ENCODE results near the gene MCU. TPM values are rescaled to one million over a fixed set of nuclear protein-coding genes. Genes with fewer than 3 reads are reported as not detected.

The MCU gene
- total RNA-seq, 4 donors from 2014 or later: 11.4 to 33.3 (median 24.9) TPM

DNA sequence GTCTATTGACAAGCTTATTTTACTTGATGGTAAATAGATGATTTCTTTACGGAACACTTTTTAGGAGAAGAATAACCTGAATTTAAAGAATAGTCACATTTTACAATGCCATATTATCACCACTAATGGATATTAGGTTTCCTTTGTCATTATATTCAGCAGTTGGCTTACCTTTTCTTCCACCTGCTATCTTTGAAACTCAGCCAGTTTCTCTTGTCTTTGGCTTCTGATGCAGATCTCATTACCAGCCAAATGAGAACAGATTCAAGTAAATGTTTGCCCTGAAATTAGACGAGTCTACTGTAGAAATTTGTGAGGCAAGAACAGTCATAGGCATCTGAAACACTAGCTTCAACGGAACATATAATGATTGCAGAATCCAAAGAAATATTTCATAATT lies 116.1 kb downstream of the MCU start:
- WGBS, 2 donors: 95 to 97% methylated on average over 3 of the region's 3 CpGs
- intact Hi-C loops (cut with DNase I): no loop called here
- Histone ChIP-seq H3K27ac (no peak overlapping the region), H3K4me1 (no peaks in the 10 kb centered on the region), H3K4me3 (replicated peaks in 1 of 3) (no peak overlapping the region), H3K9me3 (no peaks in the 10 kb centered on the region), H3K27me3 (no peaks in the 10 kb centered on the region), H3K36me3 (no peaks in the 10 kb centered on the region)
- TF ChIP-seq, protein P1, sequence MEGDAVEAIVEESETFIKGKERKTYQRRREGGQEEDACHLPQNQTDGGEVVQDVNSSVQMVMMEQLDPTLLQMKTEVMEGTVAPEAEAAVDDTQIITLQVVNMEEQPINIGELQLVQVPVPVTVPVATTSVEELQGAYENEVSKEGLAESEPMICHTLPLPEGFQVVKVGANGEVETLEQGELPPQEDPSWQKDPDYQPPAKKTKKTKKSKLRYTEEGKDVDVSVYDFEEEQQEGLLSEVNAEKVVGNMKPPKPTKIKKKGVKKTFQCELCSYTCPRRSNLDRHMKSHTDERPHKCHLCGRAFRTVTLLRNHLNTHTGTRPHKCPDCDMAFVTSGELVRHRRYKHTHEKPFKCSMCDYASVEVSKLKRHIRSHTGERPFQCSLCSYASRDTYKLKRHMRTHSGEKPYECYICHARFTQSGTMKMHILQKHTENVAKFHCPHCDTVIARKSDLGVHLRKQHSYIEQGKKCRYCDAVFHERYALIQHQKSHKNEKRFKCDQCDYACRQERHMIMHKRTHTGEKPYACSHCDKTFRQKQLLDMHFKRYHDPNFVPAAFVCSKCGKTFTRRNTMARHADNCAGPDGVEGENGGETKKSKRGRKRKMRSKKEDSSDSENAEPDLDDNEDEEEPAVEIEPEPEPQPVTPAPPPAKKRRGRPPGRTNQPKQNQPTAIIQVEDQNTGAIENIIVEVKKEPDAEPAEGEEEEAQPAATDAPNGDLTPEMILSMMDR (IDR thresholded peaks at IDR 0.05): no peak
- no peak for TF ChIP-seq POLR2A (IDR thresholded peaks at IDR 0.05)
- no peak for DNase-seq

DNA sequence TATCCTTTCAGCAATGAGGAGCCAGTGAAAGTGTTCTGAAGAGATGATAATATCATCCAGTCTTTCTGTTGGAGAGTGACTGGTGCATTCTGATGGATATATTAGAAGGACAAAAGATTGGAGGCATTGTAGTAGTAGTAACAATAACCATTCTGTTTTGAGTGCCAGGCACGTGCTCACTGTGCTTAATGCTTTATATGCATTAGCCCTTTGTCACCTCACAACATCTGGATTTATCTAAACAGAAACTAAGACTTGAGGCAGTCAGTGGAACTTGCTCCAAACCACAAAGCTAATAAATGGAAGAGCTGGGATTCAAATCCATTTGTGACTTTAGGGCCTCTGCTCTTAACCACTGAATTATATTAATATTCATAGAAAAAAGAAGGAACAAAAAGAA lies 117.1 kb downstream of the MCU start:
- TF ChIP-seq, protein P1 (IDR thresholded peaks at IDR 0.05): no peak
- TF ChIP-seq POLR2A (IDR thresholded peaks at IDR 0.05): no peak
- DNase-seq: no peak
- 79% methylated on average over 1 of the region's 1 CpG for WGBS, 2 donors
- H3K9me3 ChIP-seq: no peaks in the 10 kb centered on the region
- H3K36me3 ChIP-seq: no peaks in the 10 kb centered on the region
- H3K4me3 ChIP-seq (replicated peaks in 1 of 3): no peak overlapping the region
- H3K4me1 ChIP-seq: peaks cover 0 to 1% of the 10 kb centered on the region in 2 donors
- intact Hi-C loops (cut with DNase I): no loop called here
- H3K27ac ChIP-seq: no peak overlapping the region
- H3K27me3 ChIP-seq: no peaks in the 10 kb centered on the region

DNA sequence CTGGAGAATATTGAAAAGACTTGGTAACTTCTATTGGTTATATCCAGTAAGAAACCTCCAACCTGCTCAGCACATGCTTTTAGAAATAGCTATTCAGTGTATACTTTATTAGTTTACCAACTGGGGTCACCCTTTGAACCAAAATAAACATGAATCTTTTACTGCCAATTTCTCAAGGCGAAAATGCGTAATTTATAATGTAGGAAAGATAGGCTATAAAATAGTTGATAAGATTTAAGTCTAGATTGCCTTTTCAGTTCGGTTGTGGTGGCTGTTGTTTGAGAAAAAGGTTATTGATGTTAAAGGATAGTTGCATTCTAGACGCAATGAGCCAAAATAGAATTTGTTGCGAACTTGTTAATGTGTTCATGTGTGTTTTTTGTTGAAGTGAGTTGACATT lies 119.0 kb downstream of the MCU start:
- intact Hi-C loops (cut with DNase I): no loop called here
- Histone ChIP-seq H3K36me3 (no peaks in the 10 kb centered on the region), H3K4me1 (peaks cover 0 to 4% of the 10 kb centered on the region in 2 donors), H3K4me3 (replicated peaks in 1 of 3) (no peak overlapping the region), H3K27me3 (no peaks in the 10 kb centered on the region), H3K27ac (no peak overlapping the region), H3K9me3 (no peaks in the 10 kb centered on the region)
- WGBS, 2 donors: 76 to 88% methylated on average over 5 of the region's 5 CpGs
- no peak for DNase-seq
- TF ChIP-seq, protein P1 (IDR thresholded peaks at IDR 0.05): no peak
- no peak for TF ChIP-seq POLR2A (IDR thresholded peaks at IDR 0.05)

DNA sequence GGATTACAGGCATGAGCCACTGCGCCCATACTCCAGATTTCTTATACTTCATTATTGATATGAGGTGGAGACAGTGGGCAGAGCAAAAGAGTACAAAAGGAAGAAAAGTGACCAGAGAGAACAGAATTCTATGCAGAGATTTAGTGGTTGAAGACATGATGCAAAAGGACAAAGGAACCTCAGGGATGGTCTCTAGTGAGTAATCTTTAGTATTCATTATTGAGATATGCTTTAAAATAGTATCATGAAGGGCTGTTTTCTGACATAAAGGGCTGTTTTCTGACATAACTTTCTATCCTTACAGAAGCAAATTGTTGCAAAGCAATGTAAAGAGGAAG lies 120.4 kb downstream of the MCU start:
- 86 to 97% methylated on average over 1 of the region's 1 CpG for WGBS, 2 donors
- DNase-seq: no peak
- Histone ChIP-seq H3K27ac (no peak overlapping the region), H3K9me3 (no peaks in the 10 kb centered on the region), H3K4me3 (replicated peaks in 1 of 3) (no peak overlapping the region), H3K36me3 (no peaks in the 10 kb centered on the region), H3K27me3 (no peaks in the 10 kb centered on the region), H3K4me1 (peaks cover 0 to 4% of the 10 kb centered on the region in 2 donors)
- no peak for TF ChIP-seq POLR2A (IDR thresholded peaks at IDR 0.05)
- TF ChIP-seq, protein P1 (IDR thresholded peaks at IDR 0.05): no peak
- intact Hi-C loops (cut with DNase I): no loop called here

DNA sequence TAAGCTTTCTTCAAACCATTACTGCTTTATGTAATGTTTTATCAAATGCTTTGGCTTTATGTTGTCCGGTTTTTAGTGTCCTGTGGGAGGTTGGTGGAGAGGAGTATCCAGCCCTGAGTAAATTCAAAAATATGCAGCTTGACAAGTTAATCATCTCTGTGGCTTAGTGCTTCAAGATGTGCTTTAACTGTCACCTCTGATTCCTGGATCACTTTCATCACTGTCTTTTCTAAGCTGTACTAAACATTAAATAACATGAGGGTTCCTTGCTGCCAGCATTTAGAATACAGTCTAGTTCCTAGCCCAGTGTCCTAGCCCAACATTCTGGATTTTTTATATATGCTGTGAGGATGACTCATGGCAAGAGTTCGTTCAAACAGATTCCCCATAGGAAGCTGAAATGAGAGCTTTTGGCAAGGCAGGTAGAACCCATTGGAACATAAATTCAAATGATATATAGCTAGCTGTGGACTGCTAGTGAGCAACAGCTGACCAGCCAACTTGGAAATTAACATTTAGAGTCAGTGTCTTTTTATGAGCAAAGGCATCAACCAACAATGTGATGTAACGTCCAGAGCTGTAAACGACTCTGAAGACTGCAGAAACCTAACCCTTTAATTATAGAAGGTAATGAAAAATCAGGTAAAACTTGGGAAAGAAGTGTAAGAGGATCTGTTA lies 120.9 kb downstream of the MCU start:
- WGBS, 2 donors: 74 to 81% methylated on average over 4 of the region's 4 CpGs

More for the DNA sequence above, 120.9 kb downstream of the MCU start:
- TF ChIP-seq POLR2A (IDR thresholded peaks at IDR 0.05): no peak
- TF ChIP-seq, protein P1 (IDR thresholded peaks at IDR 0.05): no peak
- no peak for DNase-seq
- H3K36me3 ChIP-seq: no peaks in the 10 kb centered on the region
- H3K27ac ChIP-seq: no peak overlapping the region
- H3K9me3 ChIP-seq: no peaks in the 10 kb centered on the region
- H3K4me3 ChIP-seq (replicated peaks in 1 of 3): no peak overlapping the region
- H3K27me3 ChIP-seq: no peaks in the 10 kb centered on the region
- intact Hi-C loops (cut with DNase I): no loop called here
- peaks cover 0 to 4% of the 10 kb centered on the region in 2 donors for H3K4me1 ChIP-seq
